Epidermal melanocyte (primary cell): ENCODE results near the gene RNF183.
"Not testable (repeated sequence)": the region's sequence is repeated elsewhere in the genome, so short reads cannot be mapped to it uniquely, and the experiment has no call there.

Source experiments
- DNase-seq: peaks from one replicate; pipeline ENCODE4 v3.0.0; 2011; ENCODE audit warnings: low spot score; ENCODE audit not compliant: insufficient read length

RNF183 gene

GRCh38 chr9:113274474-113275156, 28.6 kb downstream of the RNF183 start:
- DNase-seq, result peak; percentile 49

GRCh38 chr9:113269871-113270270, 33.3 kb downstream of the RNF183 start:
- no peak for DNase-seq

GRCh38 chr9:113269355-113269754, 33.8 kb downstream of the RNF183 start:
- no peak for DNase-seq

GRCh38 chr9:113267911-113268566, 35.1 kb downstream of the RNF183 start:
- DNase-seq, result no peak

- DNase-seq, result no peak
These were observed 37.0 kb downstream of the RNF183 start for GRCh38 chr9:113266174-113266573.

- no peak for DNase-seq
These were observed 41.1 kb downstream of the RNF183 start for GRCh38 chr9:113261917-113262671.

GRCh38 chr9:113258282-113258681, 44.9 kb downstream of the RNF183 start:
- no peak for DNase-seq

- DNase-seq, result no peak
These were observed 45.3 kb downstream of the RNF183 start for GRCh38 chr9:113257863-113258262.

GRCh38 chr9:113255438-113255837, 47.7 kb downstream of the RNF183 start:
- no peak for DNase-seq

GRCh38 chr9:113254991-113255390, 48.2 kb downstream of the RNF183 start:
- DNase-seq, result no peak

GRCh38 chr9:113250807-113251206, 52.4 kb downstream of the RNF183 start:
- DNase-seq, result no peak

GRCh38 chr9:113249661-113250060, 53.5 kb downstream of the RNF183 start:
- DNase-seq, result not testable (repeated sequence)

- DNase-seq, result no peak
These were observed 55.5 kb downstream of the RNF183 start for GRCh38 chr9:113247640-113248039.
